Liver (tissue), 9 donors: ENCODE results near the gene SLC51A. TPM values are rescaled to one million over a fixed set of nuclear protein-coding genes. Genes with fewer than 3 reads are reported as not detected.

Experiments used
- DNase-seq: peaks from one replicate; pipeline ENCODE4 v3.0.0-alpha.2; 2017; ENCODE audit warnings: low spot score
- H3K27ac ChIP-seq, 2 donors: one replicate each; pipeline ENCODE4 v1.7.0; 2013; ENCODE audit warnings: inconsistent platforms in 2 of 2, low read length in 2 of 2, control low read depth in 1 of 2, low read depth in 1 of 2, mild to moderate bottlenecking in 1 of 2
- H3K27me3 ChIP-seq, 4 donors: one replicate each; pipeline versions ENCODE4 v1.6.1 to v1.7.0; 2013; ENCODE audit warnings: low read length in 3 of 4, inconsistent platforms in 1 of 4, mild to moderate bottlenecking in 1 of 4, moderate library complexity in 1 of 4; ENCODE audit not compliant: control insufficient read depth in 4 of 4, insufficient read depth in 4 of 4
- H3K36me3 ChIP-seq, 4 donors: one replicate each; pipeline versions ENCODE4 v1.6.1 to v1.7.0; 2013; ENCODE audit warnings: low read length in 3 of 4, mild to moderate bottlenecking in 3 of 4, low read depth in 1 of 4, moderate library complexity in 1 of 4; ENCODE audit not compliant: control insufficient read depth in 4 of 4, insufficient read depth in 3 of 4
- H3K4me1 ChIP-seq, 4 donors: one replicate each; pipeline versions ENCODE4 v1.6.1 to v1.7.0; 2013; ENCODE audit warnings: low read length in 3 of 4, mild to moderate bottlenecking in 3 of 4, moderate library complexity in 1 of 4; ENCODE audit not compliant: control insufficient read depth in 4 of 4, insufficient read depth in 4 of 4
- H3K4me3 ChIP-seq, 3 donors: one replicate each; pipeline versions ENCODE4 v1.6.1 to v1.7.0; 2013; ENCODE audit warnings: low read length in 3 of 3, control low read depth in 1 of 3, low read depth in 1 of 3, mild to moderate bottlenecking in 1 of 3
- H3K9ac ChIP-seq, 2 donors: one replicate each; pipeline ENCODE4 v1.7.0; 2013; ENCODE audit warnings: low read length in 2 of 2, mild to moderate bottlenecking in 2 of 2, moderate library complexity in 2 of 2, control low read depth in 1 of 2, low read depth in 1 of 2
- H3K9me3 ChIP-seq, 4 donors: one replicate each; pipeline versions ENCODE4 v1.6.1 to v1.7.0; 2013; ENCODE audit warnings: low read length in 3 of 4; ENCODE audit not compliant: control insufficient read depth in 4 of 4
- EGR1 ChIP-seq, 2 donors: IDR thresholded peaks; 2 replicates each; pipeline ENCODE4 v1.6.1; 2016 to 2018; ENCODE audit warnings: antibody characterized with exemption in 2 of 2, low read depth in 2 of 2
- FOXA1 ChIP-seq: IDR thresholded peaks from 2 replicates; pipeline ENCODE4 v1.6.1; 2016; ENCODE audit warnings: antibody characterized with exemption
- FOXA2 ChIP-seq: IDR thresholded peaks from 2 replicates; pipeline ENCODE4 v1.6.1; 2016; ENCODE audit warnings: antibody characterized with exemption
- GABPA ChIP-seq, 2 donors: IDR thresholded peaks in 1 of 2; conservative IDR thresholded peaks in 1 of 2; 2 replicates each; pipeline ENCODE4 v1.6.1; 2016; ENCODE audit warnings: antibody characterized with exemption in 2 of 2, mild to moderate bottlenecking in 1 of 2, moderate library complexity in 1 of 2
- HNF4A ChIP-seq, 2 donors: conservative IDR thresholded peaks; 2 replicates each; pipeline ENCODE4 v1.6.1; 2016; ENCODE audit warnings: antibody characterized with exemption in 2 of 2, mild to moderate bottlenecking in 2 of 2
- HNF4G ChIP-seq: IDR thresholded peaks from 2 replicates; pipeline ENCODE4 v1.6.1; 2016; ENCODE audit warnings: antibody characterized with exemption
- JUND ChIP-seq, 2 donors: IDR thresholded peaks; 2 replicates each; pipeline ENCODE4 v1.6.1; 2016; ENCODE audit warnings: antibody characterized with exemption in 2 of 2
- NR2F2 ChIP-seq: IDR thresholded peaks from 2 replicates; pipeline ENCODE4 v1.6.1; 2016; ENCODE audit warnings: antibody characterized with exemption
- RAD21 ChIP-seq, 2 donors: IDR thresholded peaks; 2 replicates each; pipeline ENCODE4 v1.6.1; 2016; ENCODE audit warnings: antibody characterized with exemption in 2 of 2, mild to moderate bottlenecking in 2 of 2
- RXRA ChIP-seq, 2 donors: IDR thresholded peaks; 2 replicates each; pipeline ENCODE4 v1.6.1; 2017 to 2018; ENCODE audit warnings: antibody characterized with exemption in 2 of 2, mild to moderate bottlenecking in 1 of 2
- TAF1 ChIP-seq: conservative IDR thresholded peaks from 2 replicates; pipeline ENCODE4 v1.6.1; 2016; ENCODE audit warnings: antibody characterized with exemption, mild to moderate bottlenecking
- YY1 ChIP-seq: IDR thresholded peaks from 2 replicates; pipeline ENCODE4 v1.6.1; 2016; ENCODE audit warnings: antibody characterized with exemption, mild to moderate bottlenecking
- WGBS: extraction: QIAGEN DNeasy Blood & Tissue Kit; methylation state at CpG from one replicate; pipeline ENCODE4 v1.1.7; 2013; 5-methylcytosine and 5-hydroxymethylcytosine counted together
- polyA plus RNA-seq, 2 donors: library from polyadenylated mRNA; stranded (reverse) in 1 of 2; unstranded in 1 of 2; fragments of 200-250 nt in 1 of 2; fragments of >200 nt in 1 of 2; fragmentation: Nextera tagmentation in 1 of 2; extraction: Ambion mirVana in 1 of 2; gene quantifications; one replicate each; pipeline versions ENCODE4 v1.2.1 to v1.2.3, GENCODE V29; 2013 to 2015
- total RNA-seq, 2 donors: library from RNA; depleted of rRNA; stranded (reverse); fragments of >200 nt; gene quantifications; one replicate each; pipeline ENCODE4 v1.2.3, GENCODE V29; 2014
- TF ChIP-seq, protein P1 (sequence below): IDR thresholded peaks from 2 replicates; pipeline ENCODE4 v1.6.1; 2016; ENCODE audit warnings: antibody characterized with exemption, mild to moderate bottlenecking
- TF ChIP-seq, protein P2 (sequence below): IDR thresholded peaks from 2 replicates; pipeline ENCODE4 v1.6.1; 2016; ENCODE audit warnings: antibody characterized with exemption
- TF ChIP-seq, protein P3 (sequence below): fragments of 150-350 bp; IDR thresholded peaks from 2 replicates; pipeline ENCODE4 v1.5.1; 2017; ENCODE audit warnings: improper control_type of control experiment, low read depth, low read length; ENCODE audit not compliant: missing input control
- TF ChIP-seq, protein P4 (sequence below): IDR thresholded peaks from 2 replicates; pipeline ENCODE4 v1.6.1; 2016; ENCODE audit warnings: antibody characterized with exemption
- donor health status: healthy.
- donor health status: healthy.
- donor health status: healthy.
- donor health status: healthy.
- donor health status: healthy.

SLC51A gene
- total and polyA plus RNA-seq, 4 donors: 19.9 to 52.5 (median 46.1) TPM

DNA sequence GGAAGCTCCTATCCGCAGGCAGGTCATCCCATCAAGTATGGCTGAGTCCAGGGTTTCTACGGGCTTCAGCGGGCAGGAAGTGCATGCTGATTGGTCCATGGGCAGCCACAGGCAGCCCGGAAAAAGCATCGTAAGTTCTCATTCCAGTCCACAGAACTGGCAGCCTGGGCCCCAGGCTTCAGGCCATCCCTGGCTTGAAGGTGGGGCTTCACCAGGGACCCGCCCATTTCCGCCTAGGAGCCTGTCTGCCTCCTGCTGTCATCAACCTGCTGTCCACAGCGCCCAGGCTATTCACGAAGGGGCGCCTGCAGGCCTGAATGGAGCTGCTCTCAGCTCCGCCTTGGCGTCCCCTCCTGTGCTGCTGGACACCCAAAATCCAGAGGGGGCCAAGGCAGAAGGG is 57.3 kb downstream of the SLC51A start:
- 98% methylated on average over 12 of the region's 12 CpGs for WGBS
- no peak overlapping the region for H3K27ac ChIP-seq
- no peak for TF ChIP-seq GABPA (IDR thresholded peaks at IDR 0.05 in 1 of 2, conservative IDR thresholded peaks at IDR 0.05 in 1 of 2)
- TF ChIP-seq, protein P1, sequence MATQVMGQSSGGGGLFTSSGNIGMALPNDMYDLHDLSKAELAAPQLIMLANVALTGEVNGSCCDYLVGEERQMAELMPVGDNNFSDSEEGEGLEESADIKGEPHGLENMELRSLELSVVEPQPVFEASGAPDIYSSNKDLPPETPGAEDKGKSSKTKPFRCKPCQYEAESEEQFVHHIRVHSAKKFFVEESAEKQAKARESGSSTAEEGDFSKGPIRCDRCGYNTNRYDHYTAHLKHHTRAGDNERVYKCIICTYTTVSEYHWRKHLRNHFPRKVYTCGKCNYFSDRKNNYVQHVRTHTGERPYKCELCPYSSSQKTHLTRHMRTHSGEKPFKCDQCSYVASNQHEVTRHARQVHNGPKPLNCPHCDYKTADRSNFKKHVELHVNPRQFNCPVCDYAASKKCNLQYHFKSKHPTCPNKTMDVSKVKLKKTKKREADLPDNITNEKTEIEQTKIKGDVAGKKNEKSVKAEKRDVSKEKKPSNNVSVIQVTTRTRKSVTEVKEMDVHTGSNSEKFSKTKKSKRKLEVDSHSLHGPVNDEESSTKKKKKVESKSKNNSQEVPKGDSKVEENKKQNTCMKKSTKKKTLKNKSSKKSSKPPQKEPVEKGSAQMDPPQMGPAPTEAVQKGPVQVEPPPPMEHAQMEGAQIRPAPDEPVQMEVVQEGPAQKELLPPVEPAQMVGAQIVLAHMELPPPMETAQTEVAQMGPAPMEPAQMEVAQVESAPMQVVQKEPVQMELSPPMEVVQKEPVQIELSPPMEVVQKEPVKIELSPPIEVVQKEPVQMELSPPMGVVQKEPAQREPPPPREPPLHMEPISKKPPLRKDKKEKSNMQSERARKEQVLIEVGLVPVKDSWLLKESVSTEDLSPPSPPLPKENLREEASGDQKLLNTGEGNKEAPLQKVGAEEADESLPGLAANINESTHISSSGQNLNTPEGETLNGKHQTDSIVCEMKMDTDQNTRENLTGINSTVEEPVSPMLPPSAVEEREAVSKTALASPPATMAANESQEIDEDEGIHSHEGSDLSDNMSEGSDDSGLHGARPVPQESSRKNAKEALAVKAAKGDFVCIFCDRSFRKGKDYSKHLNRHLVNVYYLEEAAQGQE: no peak
- TF ChIP-seq, protein P2, sequence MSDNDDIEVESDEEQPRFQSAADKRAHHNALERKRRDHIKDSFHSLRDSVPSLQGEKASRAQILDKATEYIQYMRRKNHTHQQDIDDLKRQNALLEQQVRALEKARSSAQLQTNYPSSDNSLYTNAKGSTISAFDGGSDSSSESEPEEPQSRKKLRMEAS: no peak
- TF ChIP-seq YY1: no peak
- TF ChIP-seq TAF1: no peak
- TF ChIP-seq, protein P3, sequence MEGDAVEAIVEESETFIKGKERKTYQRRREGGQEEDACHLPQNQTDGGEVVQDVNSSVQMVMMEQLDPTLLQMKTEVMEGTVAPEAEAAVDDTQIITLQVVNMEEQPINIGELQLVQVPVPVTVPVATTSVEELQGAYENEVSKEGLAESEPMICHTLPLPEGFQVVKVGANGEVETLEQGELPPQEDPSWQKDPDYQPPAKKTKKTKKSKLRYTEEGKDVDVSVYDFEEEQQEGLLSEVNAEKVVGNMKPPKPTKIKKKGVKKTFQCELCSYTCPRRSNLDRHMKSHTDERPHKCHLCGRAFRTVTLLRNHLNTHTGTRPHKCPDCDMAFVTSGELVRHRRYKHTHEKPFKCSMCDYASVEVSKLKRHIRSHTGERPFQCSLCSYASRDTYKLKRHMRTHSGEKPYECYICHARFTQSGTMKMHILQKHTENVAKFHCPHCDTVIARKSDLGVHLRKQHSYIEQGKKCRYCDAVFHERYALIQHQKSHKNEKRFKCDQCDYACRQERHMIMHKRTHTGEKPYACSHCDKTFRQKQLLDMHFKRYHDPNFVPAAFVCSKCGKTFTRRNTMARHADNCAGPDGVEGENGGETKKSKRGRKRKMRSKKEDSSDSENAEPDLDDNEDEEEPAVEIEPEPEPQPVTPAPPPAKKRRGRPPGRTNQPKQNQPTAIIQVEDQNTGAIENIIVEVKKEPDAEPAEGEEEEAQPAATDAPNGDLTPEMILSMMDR: no peak
- no peak for TF ChIP-seq RAD21 (IDR thresholded peaks at IDR 0.05)
- TF ChIP-seq NR2F2: no peak
- no peak for TF ChIP-seq EGR1 (IDR thresholded peaks at IDR 0.05; ENCODE audit: low read depth in 2 of 2)
- TF ChIP-seq HNF4G: no peak
- TF ChIP-seq, protein P4, sequence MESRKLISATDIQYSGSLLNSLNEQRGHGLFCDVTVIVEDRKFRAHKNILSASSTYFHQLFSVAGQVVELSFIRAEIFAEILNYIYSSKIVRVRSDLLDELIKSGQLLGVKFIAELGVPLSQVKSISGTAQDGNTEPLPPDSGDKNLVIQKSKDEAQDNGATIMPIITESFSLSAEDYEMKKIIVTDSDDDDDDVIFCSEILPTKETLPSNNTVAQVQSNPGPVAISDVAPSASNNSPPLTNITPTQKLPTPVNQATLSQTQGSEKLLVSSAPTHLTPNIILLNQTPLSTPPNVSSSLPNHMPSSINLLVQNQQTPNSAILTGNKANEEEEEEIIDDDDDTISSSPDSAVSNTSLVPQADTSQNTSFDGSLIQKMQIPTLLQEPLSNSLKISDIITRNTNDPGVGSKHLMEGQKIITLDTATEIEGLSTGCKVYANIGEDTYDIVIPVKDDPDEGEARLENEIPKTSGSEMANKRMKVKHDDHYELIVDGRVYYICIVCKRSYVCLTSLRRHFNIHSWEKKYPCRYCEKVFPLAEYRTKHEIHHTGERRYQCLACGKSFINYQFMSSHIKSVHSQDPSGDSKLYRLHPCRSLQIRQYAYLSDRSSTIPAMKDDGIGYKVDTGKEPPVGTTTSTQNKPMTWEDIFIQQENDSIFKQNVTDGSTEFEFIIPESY: no peak
- TF ChIP-seq FOXA1: no peak
- no peak for TF ChIP-seq RXRA (IDR thresholded peaks at IDR 0.05)
- TF ChIP-seq FOXA2: no peak
- TF ChIP-seq JUND (IDR thresholded peaks at IDR 0.05): no peak
- TF ChIP-seq HNF4A (conservative IDR thresholded peaks at IDR 0.05): no peak
- no peak overlapping the region for H3K4me3 ChIP-seq
- peaks cover 2 to 9% (median 6%) of the 10 kb centered on the region in 4 donors for H3K36me3 ChIP-seq
- H3K9me3 ChIP-seq: peaks cover 0 to 2% (median 0%) of the 10 kb centered on the region in 4 donors
- H3K9ac ChIP-seq: no peak overlapping the region
- DNase-seq: no peak
- H3K4me1 ChIP-seq: peaks cover 0 to 4% (median under 1%) of the 10 kb centered on the region in 4 donors
- no peaks in the 10 kb centered on the region for H3K27me3 ChIP-seq

DNA sequence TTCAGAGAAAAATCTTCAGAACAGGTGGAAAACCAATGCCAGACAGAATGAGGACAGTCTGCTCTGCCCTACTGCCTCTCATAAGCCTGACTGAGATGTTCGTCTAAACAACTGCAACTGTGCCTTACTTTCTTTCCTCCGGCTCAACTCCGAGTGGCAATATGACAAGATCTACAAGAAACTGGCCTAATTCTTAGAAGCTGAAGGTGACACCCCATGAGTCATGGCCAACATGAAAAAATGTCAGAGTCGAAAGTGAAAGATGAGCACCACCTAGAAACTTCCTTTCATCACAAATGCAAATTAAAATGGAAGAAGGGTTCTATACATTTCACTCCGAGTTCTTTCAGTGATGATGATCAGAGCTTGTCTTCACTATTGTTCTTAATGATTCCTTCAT is 58.3 kb downstream of the SLC51A start:
- 94% methylated on average over 5 of the region's 5 CpGs for WGBS
- Histone ChIP-seq H3K36me3 (peaks cover 0 to 7% (median 5%) of the 10 kb centered on the region in 4 donors), H3K9me3 (peaks cover 0 to 2% (median 0%) of the 10 kb centered on the region in 4 donors), H3K4me1 (peaks cover 0 to 5% (median 4%) of the 10 kb centered on the region in 4 donors), H3K27ac (no peak overlapping the region), H3K4me3 (no peak overlapping the region), H3K9ac (no peak overlapping the region), H3K27me3 (no peaks in the 10 kb centered on the region)
- no peak for DNase-seq
- TF ChIP-seq FOXA2: no peak
- TF ChIP-seq RAD21 (IDR thresholded peaks at IDR 0.05): no peak
- no peak for TF ChIP-seq HNF4G
- TF ChIP-seq FOXA1: no peak
- TF ChIP-seq, protein P4: no peak
- TF ChIP-seq GABPA (IDR thresholded peaks at IDR 0.05 in 1 of 2, conservative IDR thresholded peaks at IDR 0.05 in 1 of 2): no peak
